GM12874 (cell line): Measurements from ENCODE around the gene RNF149.

Experiments used
- CTCF ChIP-seq: IDR thresholded peaks from 2 replicates; pipeline ENCODE4 v1.5.1; 2011; ENCODE audit warnings: low read depth, mild to moderate bottlenecking, control low read depth, low read length, moderate library complexity; ENCODE audit not compliant: insufficient read depth

Gene RNF149

GRCh38 chr2:101264360-101264939 lies 44.1 kb downstream of the RNF149 start:
- no peak for TF ChIP-seq CTCF

- TF ChIP-seq CTCF = no peak
Measured at GRCh38 chr2:101263377-101263800, 45.1 kb downstream of the RNF149 start.

GRCh38 chr2:101262142-101262541 lies 46.4 kb downstream of the RNF149 start:
- TF ChIP-seq CTCF = no peak

- no peak for TF ChIP-seq CTCF
Measured at GRCh38 chr2:101258804-101259203, 49.7 kb downstream of the RNF149 start.

GRCh38 chr2:101256316-101256715 lies 52.2 kb downstream of the RNF149 start:
- no peak for TF ChIP-seq CTCF

- no peak for TF ChIP-seq CTCF
Measured at GRCh38 chr2:101255501-101255900, 53.0 kb downstream of the RNF149 start.

- no peak for TF ChIP-seq CTCF
Measured at GRCh38 chr2:101253703-101254450, 54.6 kb downstream of the RNF149 start.
